Neural cell (in vitro differentiated cells): ENCODE data around the gene SH3PXD2A.

Source experiments
- EP300 ChIP-seq: fragments of 450-650 bp; conservative IDR thresholded peaks from 2 replicates; pipeline ENCODE4 v1.6.1; 2014; ENCODE audit warnings: antibody characterized with exemption, mild to moderate bottlenecking, moderate library complexity; ENCODE audit not compliant: poor library complexity, severe bottlenecking
- EZH2 ChIP-seq: fragments of 200-600, 300-800 bp; shearing (Covaris generic), sonication (generic); IDR thresholded peaks from 2 replicates; pipeline ENCODE4 v1.6.1; 2014; ENCODE audit warnings: antibody characterized with exemption, low read length, borderline replicate concordance, mild to moderate bottlenecking; ENCODE audit not compliant: insufficient read depth, poor library complexity, severe bottlenecking
- MXI1 ChIP-seq: fragments of 450-650 bp; conservative IDR thresholded peaks from 2 replicates; pipeline ENCODE4 v1.6.1; 2014; ENCODE audit warnings: antibody characterized with exemption, mild to moderate bottlenecking; ENCODE audit not compliant: poor library complexity, severe bottlenecking
- POLR2AphosphoS5 ChIP-seq: IDR thresholded peaks from 2 replicates; pipeline ENCODE4 v1.6.1; 2012
- RAD21 ChIP-seq: fragments of 450-650 bp; conservative IDR thresholded peaks from 2 replicates; pipeline ENCODE4 v1.6.1; 2014; ENCODE audit warnings: antibody characterized with exemption, mild to moderate bottlenecking, moderate library complexity
- SMC3 ChIP-seq: fragments of 450-650 bp; conservative IDR thresholded peaks from 2 replicates; pipeline ENCODE4 v1.6.1; 2014; ENCODE audit warnings: antibody characterized with exemption, mild to moderate bottlenecking, moderate library complexity; ENCODE audit not compliant: poor library complexity
- TAF1 ChIP-seq: IDR thresholded peaks from 2 replicates; pipeline ENCODE4 v1.6.1; 2012; ENCODE audit warnings: low read depth
- TF ChIP-seq, protein P1 (sequence below): fragments of 450-650 bp; IDR thresholded peaks from 2 replicates; pipeline ENCODE4 v1.5.1; 2014; ENCODE audit warnings: antibody characterized with exemption, mild to moderate bottlenecking, moderate library complexity; ENCODE audit not compliant: poor library complexity, severe bottlenecking

GRCh38 chr10:103736044-103736443, 119.3 kb downstream of the SH3PXD2A start:
- TF ChIP-seq EP300 (no peak), EZH2 (no peak), SMC3 (no peak), POLR2AphosphoS5 (no peak), RAD21 (no peak), TAF1 (no peak), MXI1 (no peak)
- TF ChIP-seq, protein P1, sequence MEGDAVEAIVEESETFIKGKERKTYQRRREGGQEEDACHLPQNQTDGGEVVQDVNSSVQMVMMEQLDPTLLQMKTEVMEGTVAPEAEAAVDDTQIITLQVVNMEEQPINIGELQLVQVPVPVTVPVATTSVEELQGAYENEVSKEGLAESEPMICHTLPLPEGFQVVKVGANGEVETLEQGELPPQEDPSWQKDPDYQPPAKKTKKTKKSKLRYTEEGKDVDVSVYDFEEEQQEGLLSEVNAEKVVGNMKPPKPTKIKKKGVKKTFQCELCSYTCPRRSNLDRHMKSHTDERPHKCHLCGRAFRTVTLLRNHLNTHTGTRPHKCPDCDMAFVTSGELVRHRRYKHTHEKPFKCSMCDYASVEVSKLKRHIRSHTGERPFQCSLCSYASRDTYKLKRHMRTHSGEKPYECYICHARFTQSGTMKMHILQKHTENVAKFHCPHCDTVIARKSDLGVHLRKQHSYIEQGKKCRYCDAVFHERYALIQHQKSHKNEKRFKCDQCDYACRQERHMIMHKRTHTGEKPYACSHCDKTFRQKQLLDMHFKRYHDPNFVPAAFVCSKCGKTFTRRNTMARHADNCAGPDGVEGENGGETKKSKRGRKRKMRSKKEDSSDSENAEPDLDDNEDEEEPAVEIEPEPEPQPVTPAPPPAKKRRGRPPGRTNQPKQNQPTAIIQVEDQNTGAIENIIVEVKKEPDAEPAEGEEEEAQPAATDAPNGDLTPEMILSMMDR, result no peak
